Lung (tissue), 12 donors: ENCODE measurements around the gene JAK1. TPM values are rescaled to one million over a fixed set of nuclear protein-coding genes. Genes with fewer than 3 reads are reported as not detected.

Source experiments
- ATAC-seq: fragments of 200-7000 bp; cut with Tn5 transposase; one replicate; pipeline ENCODE4 v1.9.1; 2020; ENCODE audit warnings: moderate number of reproducible peaks; ENCODE audit not compliant: insufficient read depth, low FRiP score
- DNase-seq, 3 donors: peaks; one replicate each; pipeline ENCODE4 v3.0.0-alpha.2; 2013 to 2017
- H3K27ac ChIP-seq, 2 donors: one replicate each; pipeline ENCODE4 v1.5.1; 2013; ENCODE audit warnings: mild to moderate bottlenecking in 2 of 2, moderate library complexity in 2 of 2, control low read depth in 1 of 2, inconsistent platforms in 1 of 2, low read depth in 1 of 2, low read length in 1 of 2
- H3K27me3 ChIP-seq, 3 donors: one replicate each; pipeline ENCODE4 v1.5.1; 2013; ENCODE audit warnings: low read length in 2 of 3; ENCODE audit not compliant: control insufficient read depth in 3 of 3, insufficient read depth in 3 of 3
- H3K36me3 ChIP-seq, 4 donors: one replicate each; pipeline ENCODE4 v1.5.1; 2013; ENCODE audit warnings: low read length in 4 of 4, mild to moderate bottlenecking in 1 of 4, moderate library complexity in 1 of 4; ENCODE audit not compliant: control insufficient read depth in 4 of 4, insufficient read depth in 4 of 4
- H3K4me1 ChIP-seq, 5 donors: one replicate each; pipeline ENCODE4 v1.5.1; 2013; ENCODE audit warnings: low read length in 5 of 5, mild to moderate bottlenecking in 2 of 5, moderate library complexity in 1 of 5; ENCODE audit not compliant: control insufficient read depth in 5 of 5, insufficient read depth in 5 of 5
- H3K4me3 ChIP-seq: one replicate; pipeline ENCODE4 v1.5.1; 2013; ENCODE audit warnings: mild to moderate bottlenecking, control low read depth, moderate library complexity
- H3K9ac ChIP-seq, 2 donors: one replicate each; pipeline ENCODE4 v1.5.1; 2013; ENCODE audit warnings: low read length in 2 of 2, control low read depth in 1 of 2; ENCODE audit not compliant: insufficient read depth in 1 of 2
- H3K9me3 ChIP-seq, 4 donors: one replicate each; pipeline ENCODE4 v1.5.1; 2013; ENCODE audit warnings: low read length in 3 of 4, mild to moderate bottlenecking in 1 of 4, moderate library complexity in 1 of 4; ENCODE audit not compliant: control insufficient read depth in 4 of 4, insufficient read depth in 3 of 4
- CTCF ChIP-seq: IDR thresholded peaks from 2 replicates; pipeline ENCODE4 v1.5.1; 2012; ENCODE audit warnings: mild to moderate bottlenecking; ENCODE audit errors: control extremely low read depth, extremely low read depth
- WGBS, 2 donors: extraction: QIAGEN DNeasy Blood & Tissue Kit; methylation state at CpG; one replicate each; pipeline ENCODE4 v1.1.7; 2013; 5-methylcytosine and 5-hydroxymethylcytosine counted together
- polyA plus RNA-seq, 2 donors: library from polyadenylated mRNA; stranded (reverse); fragments of 200-250 nt; gene quantifications; one replicate each; pipeline ENCODE4 v1.2.1, GENCODE V29; 2013
- total RNA-seq, 2 donors: library from RNA; depleted of rRNA in 1 of 2; stranded (reverse); fragments of >200 nt in 1 of 2; gene quantifications; one replicate each; pipeline ENCODE4 v1.2.1, GENCODE V29; 2014 to 2021
- donor health status: control.
- donor health status: control.
- donor health status: Bipolar disorder and iron deficiency.
- donor health status: healthy.
- donor health status: DM: yes; HTN: yes; CAD: no.

The JAK1 gene
- total and polyA plus RNA-seq, 4 donors = 26.7 to 162 (median 116) TPM

DNA sequence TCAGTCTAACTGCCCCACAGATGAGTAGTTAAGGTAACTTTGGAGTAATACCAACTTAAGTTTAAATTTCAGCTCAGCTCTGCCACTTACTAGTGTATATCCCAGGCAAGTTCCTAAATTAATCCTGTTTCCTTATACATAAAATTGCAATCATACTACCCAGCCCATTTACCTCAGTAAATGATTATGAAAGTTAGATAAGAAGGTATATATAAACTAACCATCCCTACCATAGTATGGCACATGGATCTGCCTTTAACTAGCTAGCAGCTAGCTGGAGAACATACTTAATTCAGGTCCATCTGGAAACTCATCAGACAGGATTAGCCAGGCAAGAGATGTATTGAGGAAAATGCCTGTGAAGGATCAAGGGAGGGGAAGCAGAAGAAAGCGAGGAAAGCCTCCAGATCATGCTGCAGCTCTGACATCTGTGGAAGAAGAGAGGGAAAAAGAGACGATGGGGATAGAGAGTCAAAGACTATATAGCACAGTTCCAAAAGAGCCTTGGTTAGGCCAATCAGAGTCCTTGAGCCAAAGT lies 8.0 kb upstream of the JAK1 start:
- Histone ChIP-seq H3K36me3 (peaks cover 0 to 4% (median 1%) of the 10 kb centered on the region in 4 donors), H3K27ac (no peak overlapping the region), H3K4me3 (no peak overlapping the region), H3K4me1 (no peaks in the 10 kb centered on the region), H3K27me3 (no peaks in the 10 kb centered on the region), H3K9me3 (no peaks in the 10 kb centered on the region), H3K9ac (no peak overlapping the region)
- DNase-seq = no peak
- WGBS, 2 donors = 95 to 98% methylated on average over 2 of the region's 2 CpGs
- no peak for TF ChIP-seq CTCF
- ATAC-seq = no peak

GRCh38 chr1:64973061-64973647 lies 6.8 kb upstream of the JAK1 start:
- Histone ChIP-seq H3K9me3 (no peaks in the 10 kb centered on the region), H3K4me1 (no peaks in the 10 kb centered on the region), H3K36me3 (peaks cover 0 to 4% (median 1%) of the 10 kb centered on the region in 4 donors), H3K4me3 (no peak overlapping the region), H3K27me3 (no peaks in the 10 kb centered on the region), H3K9ac (no peak overlapping the region), H3K27ac (no peak overlapping the region)
- TF ChIP-seq CTCF = no peak
- DNase-seq (no peak), ATAC-seq (no peak)
- 74 to 85% methylated on average over 3 of the region's 3 CpGs for WGBS, 2 donors

DNA sequence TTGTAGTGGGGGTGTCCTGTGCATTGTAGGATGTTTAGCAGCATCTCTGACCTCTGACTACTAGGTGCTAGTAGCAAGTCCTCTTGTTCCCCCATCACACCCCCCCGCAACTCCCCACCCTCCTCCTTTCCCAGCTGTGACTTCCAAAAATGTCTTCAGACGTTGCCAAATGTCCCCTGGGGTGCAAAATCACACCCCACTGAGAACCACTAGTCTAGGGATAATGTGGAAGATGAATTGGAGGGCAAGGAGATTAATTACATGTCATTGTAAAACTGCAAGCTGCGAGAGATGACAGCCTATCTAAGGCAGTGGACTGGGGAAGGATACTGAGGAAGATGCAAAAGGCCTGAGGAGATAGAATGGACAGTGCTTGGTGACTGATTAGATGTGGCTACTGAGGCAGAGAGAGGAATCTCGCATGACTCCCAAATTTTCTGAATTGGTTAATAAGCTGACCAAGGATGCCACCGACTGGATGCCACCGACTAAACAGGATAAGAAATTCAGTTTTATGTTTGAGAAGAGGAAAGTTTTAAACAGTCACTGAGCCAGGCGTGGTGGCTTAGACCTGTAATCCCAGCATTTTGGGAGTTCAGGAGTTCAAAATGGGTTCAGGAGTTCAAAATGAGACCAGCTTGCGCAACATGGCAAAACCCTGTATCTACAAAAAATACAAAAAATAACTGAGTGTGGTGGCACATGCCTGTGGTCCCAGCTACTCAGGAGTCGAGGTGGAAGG lies 3.1 kb upstream of the JAK1 start:
- TF ChIP-seq CTCF = no peak
- WGBS, 2 donors = 71 to 84% methylated on average over 9 of the region's 9 CpGs

More for the DNA sequence above, 3.1 kb upstream of the JAK1 start:
- no peaks in the 10 kb centered on the region for H3K9me3 ChIP-seq
- H3K36me3 ChIP-seq = no peaks in the 10 kb centered on the region
- DNase-seq = peak in 1 of 3 donors; percentile 19
- no peak overlapping the region for H3K27ac ChIP-seq
- H3K27me3 ChIP-seq = no peaks in the 10 kb centered on the region
- ATAC-seq = no peak
- peaks cover 0 to 8% (median 2%) of the 10 kb centered on the region in 5 donors for H3K4me1 ChIP-seq
- no peak overlapping the region for H3K9ac ChIP-seq
- no peak overlapping the region for H3K4me3 ChIP-seq
